ENCODE measurements around the gene RUBCN. TPM values are rescaled to one million over a fixed set of nuclear protein-coding genes. Genes with fewer than 3 reads are reported as not detected.
A peak's percentile ranks its signal among the peaks of the same experiment; 100 is the strongest.

RUBCN gene
- total and polyA plus RNA-seq, 2 donors from 2014 or later = 4.4 to 31.5 TPM

DNA sequence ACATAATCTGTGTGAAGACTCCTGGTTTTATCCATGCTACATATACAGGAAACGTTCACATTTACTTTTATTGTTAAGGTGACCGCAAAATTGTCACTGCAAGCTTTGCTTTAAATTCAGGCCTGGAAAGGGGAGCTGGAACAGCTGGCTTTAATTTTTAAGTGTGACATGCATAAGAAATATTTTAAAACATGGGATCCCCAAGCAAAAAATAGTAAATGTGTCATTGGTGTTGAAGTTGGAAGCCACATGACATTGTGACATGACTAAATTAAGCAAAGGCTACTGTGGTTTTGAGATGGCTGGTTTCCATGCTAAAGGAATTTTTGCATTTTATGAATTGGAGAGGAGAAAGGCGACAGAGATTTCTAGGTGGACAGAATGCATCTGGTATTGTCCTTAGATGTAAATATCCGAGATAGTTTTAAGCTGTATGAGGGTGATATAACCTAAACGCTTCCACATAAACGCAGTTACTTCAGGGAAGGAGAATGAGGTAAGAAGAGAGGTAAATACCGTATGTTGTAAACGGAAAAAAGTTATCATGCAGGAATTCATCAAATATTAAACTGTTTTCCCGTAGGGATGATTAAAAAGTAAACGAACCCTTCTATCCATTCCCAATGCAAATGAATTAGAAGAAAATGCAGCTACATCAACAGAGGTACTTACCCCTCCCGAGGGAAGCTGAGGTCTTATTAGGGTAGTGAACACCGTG is 12.1 kb upstream of the RUBCN start:
- TF ChIP-seq, protein P1, sequence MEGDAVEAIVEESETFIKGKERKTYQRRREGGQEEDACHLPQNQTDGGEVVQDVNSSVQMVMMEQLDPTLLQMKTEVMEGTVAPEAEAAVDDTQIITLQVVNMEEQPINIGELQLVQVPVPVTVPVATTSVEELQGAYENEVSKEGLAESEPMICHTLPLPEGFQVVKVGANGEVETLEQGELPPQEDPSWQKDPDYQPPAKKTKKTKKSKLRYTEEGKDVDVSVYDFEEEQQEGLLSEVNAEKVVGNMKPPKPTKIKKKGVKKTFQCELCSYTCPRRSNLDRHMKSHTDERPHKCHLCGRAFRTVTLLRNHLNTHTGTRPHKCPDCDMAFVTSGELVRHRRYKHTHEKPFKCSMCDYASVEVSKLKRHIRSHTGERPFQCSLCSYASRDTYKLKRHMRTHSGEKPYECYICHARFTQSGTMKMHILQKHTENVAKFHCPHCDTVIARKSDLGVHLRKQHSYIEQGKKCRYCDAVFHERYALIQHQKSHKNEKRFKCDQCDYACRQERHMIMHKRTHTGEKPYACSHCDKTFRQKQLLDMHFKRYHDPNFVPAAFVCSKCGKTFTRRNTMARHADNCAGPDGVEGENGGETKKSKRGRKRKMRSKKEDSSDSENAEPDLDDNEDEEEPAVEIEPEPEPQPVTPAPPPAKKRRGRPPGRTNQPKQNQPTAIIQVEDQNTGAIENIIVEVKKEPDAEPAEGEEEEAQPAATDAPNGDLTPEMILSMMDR (IDR thresholded peaks at IDR 0.05; ENCODE audit: borderline replicate concordance, extremely low read depth, insufficient read depth) = no peak
- intact Hi-C loops (cut with DNase I) = no loop called here
- FAIRE-seq = no peak
- Histone ChIP-seq H3K27ac (ENCODE audit: low read depth in 2 of 2, low read length in 2 of 2) (peak overlapping the region; percentile 93 to 97), H3K9ac (ENCODE audit: low read length in 3 of 3) (peak overlapping the region; percentile 21 to 76 (median 31)), H3K36me3 (ENCODE audit: control insufficient read depth in 2 of 3, insufficient read depth in 3 of 3, low read length in 3 of 3) (no peaks in the 10 kb centered on the region), H3K9me3 (ENCODE audit: control insufficient read depth in 2 of 3, insufficient read depth in 1 of 3, low read length in 3 of 3) (no peaks in the 10 kb centered on the region), H3K27me3 (ENCODE audit: control insufficient read depth, insufficient read depth, low read length) (no peaks in the 10 kb centered on the region), H3K4me3 (ENCODE audit: low read length in 3 of 3) (peak overlapping the region; percentile 78 to 95 (median 93)), H3K4me1 (ENCODE audit: control insufficient read depth in 2 of 3, insufficient read depth in 2 of 3, low read depth in 1 of 3, low read length in 3 of 3) (peaks cover 0 to 8% (median 0%) of the 10 kb centered on the region in 3 donors)
- peak in 2 of 5 donors; percentile 19 to 33 for DNase-seq

- peaks cover 0 to 4% (median 0%) of the 10 kb centered on the region in 3 donors for H3K4me1 ChIP-seq (ENCODE audit: control insufficient read depth in 2 of 3, insufficient read depth in 2 of 3, low read depth in 1 of 3, low read length in 3 of 3)
- TF ChIP-seq, protein P1 (IDR thresholded peaks at IDR 0.05; ENCODE audit: borderline replicate concordance, extremely low read depth, insufficient read depth) = no peak
- H3K9me3 ChIP-seq (ENCODE audit: control insufficient read depth in 2 of 3, insufficient read depth in 1 of 3, low read length in 3 of 3) = no peaks in the 10 kb centered on the region
- intact Hi-C loops (cut with DNase I) = no loop called here
- H3K36me3 ChIP-seq (ENCODE audit: control insufficient read depth in 2 of 3, insufficient read depth in 3 of 3, low read length in 3 of 3) = no peaks in the 10 kb centered on the region
- no peaks in the 10 kb centered on the region for H3K27me3 ChIP-seq (ENCODE audit: control insufficient read depth, insufficient read depth, low read length)
- DNase-seq (no peak), FAIRE-seq (no peak)
- H3K9ac ChIP-seq (ENCODE audit: low read length in 3 of 3) = no peak overlapping the region
- no peak overlapping the region for H3K4me3 ChIP-seq (ENCODE audit: low read length in 3 of 3)
- no peak overlapping the region for H3K27ac ChIP-seq (ENCODE audit: low read depth in 2 of 2, low read length in 2 of 2)
These were observed 10.1 kb upstream of the RUBCN start for GRCh38 chr3:197746801-197747237.

DNA sequence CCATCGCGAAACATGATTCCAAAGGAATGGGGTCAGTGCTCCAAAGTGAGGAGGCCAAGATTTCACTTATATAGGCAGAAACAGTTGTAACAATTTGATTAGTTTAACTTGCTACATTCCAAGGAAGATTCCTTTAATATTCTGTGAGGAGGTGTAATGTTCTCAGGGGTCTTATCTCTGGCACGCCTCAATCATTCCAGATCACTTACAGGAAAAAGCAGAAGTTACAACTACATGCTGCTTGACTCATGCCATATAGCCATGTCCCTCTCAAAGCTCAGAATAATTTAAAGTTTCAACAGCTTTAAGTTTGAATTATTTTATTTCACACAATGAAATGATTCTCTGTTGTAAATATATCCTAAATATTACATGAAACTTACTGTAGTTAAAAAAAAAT is 9.5 kb upstream of the RUBCN start:
- TF ChIP-seq, protein P1 (IDR thresholded peaks at IDR 0.05; ENCODE audit: borderline replicate concordance, extremely low read depth, insufficient read depth) = no peak
- Histone ChIP-seq H3K4me3 (ENCODE audit: low read length in 3 of 3) (no peak overlapping the region), H3K9me3 (ENCODE audit: control insufficient read depth in 2 of 3, insufficient read depth in 1 of 3, low read length in 3 of 3) (no peaks in the 10 kb centered on the region), H3K9ac (ENCODE audit: low read length in 3 of 3) (no peak overlapping the region), H3K36me3 (ENCODE audit: control insufficient read depth in 2 of 3, insufficient read depth in 3 of 3, low read length in 3 of 3) (no peaks in the 10 kb centered on the region), H3K4me1 (ENCODE audit: control insufficient read depth in 2 of 3, insufficient read depth in 2 of 3, low read depth in 1 of 3, low read length in 3 of 3) (peaks cover 0 to 4% (median 0%) of the 10 kb centered on the region in 3 donors), H3K27ac (ENCODE audit: low read depth in 2 of 2, low read length in 2 of 2) (no peak overlapping the region), H3K27me3 (ENCODE audit: control insufficient read depth, insufficient read depth, low read length) (no peaks in the 10 kb centered on the region)
- DNase-seq (no peak), FAIRE-seq (no peak)
- intact Hi-C loops (cut with DNase I) = no loop called here

Data from kidney (tissue), 14 donors.